SK-N-SH treated with all-trans-retinoic acid at 6 μM for 48 hours (cell line): ENCODE data around the gene CSRP1.

Experiments used
- ARNTL ChIP-seq: fragments of 450-650 bp; formaldehyde crosslinking; IDR thresholded peaks from 2 replicates; pipeline ENCODE4 v1.5.0; 2020; ENCODE audit warnings: low read depth, mild to moderate bottlenecking, moderate library complexity, borderline replicate concordance
- CREB5 ChIP-seq: fragments of 250-450 bp; sonication (Bioruptor Pico); IDR thresholded peaks from 2 replicates; pipeline ENCODE4 v1.5.1; 2020; ENCODE audit warnings: low read depth, mild to moderate bottlenecking, moderate library complexity
- RARB ChIP-seq: fragments of 250-450 bp; sonication (Bioruptor Pico); IDR thresholded peaks from 2 replicates; pipeline ENCODE4 v1.8.0; 2021; ENCODE audit warnings: mild to moderate bottlenecking, moderate library complexity
- TCF4 ChIP-seq: fragments of 250-450 bp; sonication (Bioruptor Pico); IDR thresholded peaks from 2 replicates; pipeline ENCODE4 v1.8.0; 2021; ENCODE audit warnings: mild to moderate bottlenecking, moderate library complexity, borderline replicate concordance
- ZFP3 ChIP-seq: fragments of 250-450 bp; sonication (Bioruptor Pico); IDR thresholded peaks from 2 replicates; pipeline ENCODE4 v1.5.0; 2020; ENCODE audit warnings: mild to moderate bottlenecking, moderate library complexity
- ZNF565 ChIP-seq: fragments of 450-650 bp; formaldehyde crosslinking; conservative IDR thresholded peaks from 2 replicates; pipeline ENCODE4 v1.5.0; 2020; ENCODE audit warnings: low read depth, mild to moderate bottlenecking, moderate library complexity
- ZNF70 ChIP-seq: fragments of 450-650 bp; formaldehyde crosslinking; IDR thresholded peaks from 2 replicates; pipeline ENCODE4 v1.5.0; 2020; ENCODE audit warnings: mild to moderate bottlenecking, moderate library complexity
- ZNF8 ChIP-seq: fragments of 450-650 bp; formaldehyde crosslinking; IDR thresholded peaks from 2 replicates; pipeline ENCODE4 v1.5.0; 2020; ENCODE audit warnings: mild to moderate bottlenecking, moderate library complexity

GRCh38 chr1:201551096-201551495 is 44.2 kb upstream of the CSRP1 start:
- TF ChIP-seq RARB (no peak), TCF4 (CRISPR knock-in tag) (no peak), ARNTL (CRISPR knock-in tag) (no peak), CREB5 (no peak), ZFP3 (CRISPR knock-in tag) (no peak), ZNF8 (no peak), ZNF70 (CRISPR knock-in tag) (no peak), ZNF565 (CRISPR knock-in tag) (no peak)
